IPS-18a (cell line): ENCODE data around the gene MARK3.

Source experiments
- H3K27ac ChIP-seq: one replicate; pipeline ENCODE4 v1.5.1; 2013; ENCODE audit warnings: low read length
- H3K27me3 ChIP-seq: one replicate; pipeline ENCODE4 v1.6.1; 2013; ENCODE audit warnings: mild to moderate bottlenecking, low read length; ENCODE audit not compliant: control insufficient read depth, insufficient read depth
- H3K36me3 ChIP-seq: one replicate; pipeline ENCODE4 v1.6.1; 2013; ENCODE audit warnings: low read depth, low read length; ENCODE audit not compliant: control insufficient read depth
- H3K4me1 ChIP-seq: one replicate; pipeline ENCODE4 v1.6.1; 2013; ENCODE audit warnings: low read depth, low read length; ENCODE audit not compliant: control insufficient read depth
- H3K4me3 ChIP-seq: one replicate; pipeline ENCODE4 v1.5.1; 2013; ENCODE audit warnings: low read length
- H3K9ac ChIP-seq: one replicate; pipeline ENCODE4 v1.6.1; 2013; ENCODE audit warnings: mild to moderate bottlenecking, low read length, moderate library complexity
- H3K9me3 ChIP-seq: one replicate; pipeline ENCODE4 v1.6.1; 2013; ENCODE audit warnings: low read depth, low read length; ENCODE audit not compliant: control insufficient read depth

Gene MARK3

DNA sequence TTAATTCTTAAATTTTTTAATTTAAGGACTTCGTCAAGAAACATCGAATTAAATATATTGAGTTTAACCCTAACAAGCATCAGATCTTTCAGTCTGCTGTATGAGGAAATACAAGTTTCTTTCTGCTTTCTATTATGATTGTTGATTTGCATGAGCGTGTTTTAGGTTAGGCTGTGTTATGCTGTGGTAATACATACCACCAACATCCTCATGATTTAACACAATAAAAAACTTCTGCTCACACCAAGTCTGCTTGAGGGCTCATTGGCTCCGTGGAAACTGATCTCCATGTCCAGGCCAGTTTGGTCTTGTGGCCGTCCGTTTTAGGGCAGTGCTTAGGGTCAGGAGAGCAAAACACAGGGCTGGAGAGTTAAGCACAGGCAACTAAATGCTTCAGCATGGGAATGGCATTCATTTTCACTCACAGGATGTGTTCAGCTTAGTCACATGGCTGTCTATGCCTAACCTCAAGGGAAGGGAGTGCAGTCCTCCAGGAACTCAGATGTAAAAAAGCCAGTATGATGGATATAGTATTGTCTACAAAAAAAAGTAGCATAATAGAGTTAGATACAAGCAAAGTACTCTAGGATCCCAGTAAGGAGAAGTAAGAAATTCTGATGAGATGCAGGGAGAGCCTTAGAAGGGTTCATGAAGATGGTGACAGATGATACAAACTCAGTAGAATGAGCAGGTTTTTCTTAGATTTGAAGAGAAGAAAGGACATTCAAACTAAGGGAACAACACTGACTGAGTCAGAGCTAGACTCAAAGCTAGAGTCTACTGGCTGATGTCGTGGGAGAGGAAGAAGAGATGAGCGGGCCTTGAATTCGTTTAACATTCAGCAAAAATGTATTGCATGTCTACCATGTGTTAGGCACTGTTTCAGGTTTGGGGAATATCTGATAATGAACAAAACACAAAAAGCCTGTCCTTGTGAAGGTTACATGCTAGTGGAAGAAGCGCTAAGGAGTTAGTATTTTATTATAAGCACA, 16.3 kb downstream of the MARK3 start:
- H3K27me3 ChIP-seq = no peaks in the 10 kb centered on the region
- H3K4me1 ChIP-seq = peaks cover 17% of the 10 kb centered on the region
- H3K27ac ChIP-seq = no peak overlapping the region
- H3K36me3 ChIP-seq = no peaks in the 10 kb centered on the region
- H3K9me3 ChIP-seq = no peaks in the 10 kb centered on the region
- no peak overlapping the region for H3K4me3 ChIP-seq
- no peak overlapping the region for H3K9ac ChIP-seq

DNA sequence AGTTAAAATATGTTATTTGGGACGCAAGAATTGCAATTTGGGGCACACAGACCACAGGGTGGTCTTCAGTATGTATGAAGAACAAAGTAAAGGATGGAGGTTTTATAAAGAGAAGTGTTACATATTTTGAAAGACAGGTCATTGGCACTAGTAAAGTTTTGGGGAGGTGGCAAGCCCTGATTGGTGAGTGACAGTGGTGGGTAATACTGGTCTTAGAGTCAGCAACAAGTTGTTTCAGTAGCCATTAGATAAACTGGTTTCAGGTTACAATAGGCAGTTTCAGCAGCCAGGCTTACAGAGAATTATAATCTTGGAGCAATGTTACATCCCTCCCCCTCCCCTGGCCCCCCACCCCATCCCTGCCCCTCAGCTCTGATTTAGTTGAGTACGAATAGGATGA, 17.5 kb downstream of the MARK3 start:
- Histone ChIP-seq H3K4me3 (no peak overlapping the region), H3K27me3 (no peaks in the 10 kb centered on the region), H3K27ac (no peak overlapping the region), H3K4me1 (peaks cover 17% of the 10 kb centered on the region), H3K36me3 (no peaks in the 10 kb centered on the region), H3K9me3 (no peaks in the 10 kb centered on the region), H3K9ac (no peak overlapping the region)

DNA sequence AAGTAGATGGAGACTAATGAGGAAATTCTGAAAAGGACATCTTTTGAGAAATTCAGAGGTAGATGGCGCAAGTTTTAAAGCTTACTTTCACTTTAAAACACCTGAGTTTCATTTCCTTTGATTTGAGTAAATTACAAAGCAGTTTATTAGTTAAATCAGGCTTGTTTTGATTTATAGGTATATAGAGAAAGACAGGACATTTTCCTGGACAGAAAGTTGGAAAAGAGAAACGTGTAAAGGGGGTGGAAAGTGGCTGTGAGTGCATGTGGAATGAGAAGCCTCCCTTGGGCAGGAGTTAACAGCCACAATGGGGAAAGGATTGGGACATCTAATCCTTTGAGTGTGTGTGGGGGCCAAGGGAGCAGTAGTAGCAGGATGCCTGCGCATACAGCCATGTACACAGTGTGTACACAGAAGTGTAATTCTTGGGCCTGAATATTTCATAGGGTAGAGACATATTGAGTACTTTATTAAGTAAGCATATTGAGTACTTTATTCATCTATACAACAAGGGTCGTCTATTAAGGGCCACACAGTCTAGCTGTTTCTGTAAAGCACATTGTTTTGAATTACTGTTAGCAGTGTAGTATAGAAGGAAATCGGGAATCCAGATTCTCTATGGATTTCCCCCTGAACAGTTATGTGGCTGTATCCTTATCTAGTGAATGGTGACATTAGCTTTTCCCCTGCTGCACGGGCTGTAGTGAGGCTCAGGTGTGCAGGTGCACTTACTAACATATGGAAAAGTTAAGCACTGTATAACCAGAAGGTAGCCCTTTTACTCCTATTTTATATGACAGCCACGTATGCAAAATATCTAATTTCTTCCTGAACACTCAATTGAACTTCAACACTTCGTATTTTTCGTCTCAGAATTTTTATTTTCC, 19.1 kb downstream of the MARK3 start:
- peaks cover 14% of the 10 kb centered on the region for H3K4me1 ChIP-seq
- H3K27ac ChIP-seq = no peak overlapping the region
- no peaks in the 10 kb centered on the region for H3K9me3 ChIP-seq
- H3K27me3 ChIP-seq = no peaks in the 10 kb centered on the region
- H3K36me3 ChIP-seq = no peaks in the 10 kb centered on the region
- H3K9ac ChIP-seq = no peak overlapping the region
- no peak overlapping the region for H3K4me3 ChIP-seq

DNA sequence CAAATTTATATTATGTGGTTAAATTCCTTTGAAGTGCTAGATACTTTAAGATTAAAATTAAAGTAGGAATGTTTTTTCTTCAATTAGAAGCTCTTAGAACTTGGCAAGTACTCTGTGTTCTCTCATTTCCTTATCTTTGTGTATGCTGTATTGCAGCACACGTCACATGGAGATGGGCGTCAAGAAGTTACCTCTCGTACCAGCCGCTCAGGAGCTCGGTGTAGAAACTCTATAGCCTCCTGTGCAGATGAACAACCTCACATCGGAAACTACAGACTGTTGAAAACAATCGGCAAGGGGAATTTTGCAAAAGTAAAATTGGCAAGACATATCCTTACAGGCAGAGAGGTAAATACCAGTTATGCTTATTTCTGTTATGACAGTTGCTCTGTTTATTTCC, 19.7 kb downstream of the MARK3 start:
- no peak overlapping the region for H3K4me3 ChIP-seq
- no peak overlapping the region for H3K27ac ChIP-seq
- no peaks in the 10 kb centered on the region for H3K36me3 ChIP-seq
- peaks cover 14% of the 10 kb centered on the region for H3K4me1 ChIP-seq
- H3K9me3 ChIP-seq = no peaks in the 10 kb centered on the region
- H3K9ac ChIP-seq = no peak overlapping the region
- no peaks in the 10 kb centered on the region for H3K27me3 ChIP-seq

DNA sequence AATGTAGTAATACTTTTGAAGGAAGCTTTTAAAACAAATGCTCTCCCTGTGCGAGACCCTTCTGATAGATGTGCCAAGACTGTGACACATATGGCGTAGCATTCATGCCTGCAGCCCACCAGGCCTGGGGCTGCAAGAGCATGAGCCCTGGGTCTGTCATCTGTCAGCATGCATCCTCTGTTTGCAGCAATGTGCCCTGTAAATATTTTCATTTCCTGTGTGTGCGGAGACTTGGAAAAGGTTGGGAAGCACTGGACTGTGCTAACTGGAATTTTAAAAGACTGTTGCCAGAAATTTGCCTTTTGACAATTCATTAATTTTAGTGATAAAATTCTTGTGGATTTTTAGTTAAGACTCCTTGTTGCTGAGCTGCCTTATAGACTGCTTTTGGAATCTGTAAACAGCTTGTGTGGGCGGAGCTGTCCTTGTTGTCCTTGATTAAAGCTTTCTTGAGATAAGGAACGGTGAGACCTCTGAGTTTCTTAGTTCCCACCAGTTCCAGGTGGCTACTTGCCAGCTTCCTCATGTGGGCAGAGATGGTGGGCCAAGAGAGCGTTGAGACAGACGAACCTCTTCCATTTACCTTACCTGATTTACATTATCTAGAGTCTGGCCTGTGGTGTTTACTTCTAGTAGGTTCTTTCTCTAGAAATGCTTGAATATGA, 23.4 kb downstream of the MARK3 start:
- Histone ChIP-seq H3K4me3 (no peak overlapping the region), H3K9me3 (no peaks in the 10 kb centered on the region), H3K27me3 (no peaks in the 10 kb centered on the region), H3K9ac (no peak overlapping the region), H3K27ac (no peak overlapping the region), H3K36me3 (peaks cover 6% of the 10 kb centered on the region), H3K4me1 (no peaks in the 10 kb centered on the region)

DNA sequence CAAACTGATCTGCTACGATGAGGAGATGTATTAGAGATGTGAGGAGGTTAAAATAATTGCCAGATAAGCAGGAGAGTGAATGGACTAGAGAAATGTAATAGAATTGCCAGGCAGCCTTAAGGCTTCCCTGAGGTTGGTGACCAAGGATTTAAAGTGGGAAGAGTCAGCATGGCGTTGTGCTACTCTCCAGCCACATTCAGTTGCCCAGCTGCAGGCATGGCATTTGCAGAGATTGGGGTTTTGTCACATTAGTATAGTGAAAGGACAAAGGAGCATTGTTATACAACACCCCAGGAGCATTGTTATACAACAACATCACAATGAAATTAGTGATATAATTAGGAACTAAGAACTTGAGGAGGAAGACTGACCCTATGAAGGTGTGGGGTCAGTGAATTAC, 31.7 kb downstream of the MARK3 start:
- Histone ChIP-seq H3K9ac (no peak overlapping the region), H3K4me3 (no peak overlapping the region), H3K4me1 (peaks cover 14% of the 10 kb centered on the region), H3K36me3 (peaks cover 8% of the 10 kb centered on the region), H3K9me3 (no peaks in the 10 kb centered on the region), H3K27me3 (no peaks in the 10 kb centered on the region), H3K27ac (no peak overlapping the region)

DNA sequence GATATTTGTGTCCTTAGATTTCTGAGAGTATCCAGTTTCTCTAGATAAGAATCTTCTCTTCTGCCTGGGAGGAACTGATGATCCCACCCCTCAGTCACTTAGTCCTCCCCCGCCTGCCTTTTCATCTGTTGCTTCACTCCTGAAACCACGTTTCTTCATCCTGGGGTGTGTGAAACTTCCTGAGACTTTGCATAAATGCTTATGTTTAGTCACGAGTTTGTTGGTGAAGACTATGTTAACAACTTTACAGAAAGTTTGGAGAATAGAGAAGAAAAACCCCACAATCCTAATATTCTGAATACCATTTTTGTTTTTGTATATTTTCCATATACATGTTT, 33.2 kb downstream of the MARK3 start:
- Histone ChIP-seq H3K36me3 (peaks cover 3% of the 10 kb centered on the region), H3K27ac (no peak overlapping the region), H3K4me3 (no peak overlapping the region), H3K4me1 (peaks cover 14% of the 10 kb centered on the region), H3K9me3 (no peaks in the 10 kb centered on the region), H3K27me3 (no peaks in the 10 kb centered on the region), H3K9ac (no peak overlapping the region)

DNA sequence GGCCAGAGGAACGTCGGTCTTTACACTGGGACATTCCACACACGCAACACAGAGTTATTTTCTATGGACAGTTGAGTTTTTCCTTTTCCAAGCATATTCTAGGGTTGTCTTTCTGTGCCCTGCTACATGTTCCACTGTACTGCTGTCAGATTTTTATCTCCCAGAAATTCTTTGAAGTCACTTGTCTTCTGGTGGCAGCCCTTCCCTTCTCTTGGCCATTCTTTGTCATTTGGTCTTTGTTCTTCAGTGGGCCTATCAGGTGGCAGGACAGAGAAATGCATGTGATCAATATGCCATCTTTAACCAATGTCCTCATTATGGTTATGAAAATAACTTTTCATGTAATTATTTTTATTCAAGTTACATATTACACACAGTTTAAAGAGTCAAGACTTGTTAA, 36.3 kb downstream of the MARK3 start:
- no peaks in the 10 kb centered on the region for H3K36me3 ChIP-seq

DNA sequence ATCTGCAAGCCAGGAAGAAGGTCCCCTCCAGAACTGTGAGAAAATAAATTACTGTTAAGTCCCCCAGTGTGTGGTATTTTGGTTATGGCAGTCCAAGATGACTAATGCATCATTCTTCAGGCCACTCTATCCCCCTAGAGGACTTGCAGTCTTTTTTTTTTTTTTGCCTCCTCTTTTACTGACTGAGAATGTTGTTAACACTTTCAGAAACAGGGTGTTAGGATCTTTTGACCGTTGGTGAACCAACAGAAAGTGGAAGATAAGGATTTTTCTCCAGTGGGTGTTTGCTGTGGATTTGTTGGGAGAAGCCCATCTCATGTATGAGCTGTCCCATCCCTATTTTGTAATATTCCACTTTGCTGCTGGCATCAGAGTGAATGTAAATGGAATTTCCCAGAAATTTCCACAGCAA, 37.8 kb downstream of the MARK3 start:
- no peak overlapping the region for H3K9ac ChIP-seq
- no peak overlapping the region for H3K4me3 ChIP-seq
- H3K27ac ChIP-seq = no peak overlapping the region
- H3K4me1 ChIP-seq = peaks cover 18% of the 10 kb centered on the region
- H3K27me3 ChIP-seq = no peaks in the 10 kb centered on the region
- no peaks in the 10 kb centered on the region for H3K9me3 ChIP-seq
- no peaks in the 10 kb centered on the region for H3K36me3 ChIP-seq

More for the DNA sequence above, 36.3 kb downstream of the MARK3 start:
- peaks cover 22% of the 10 kb centered on the region for H3K4me1 ChIP-seq
- H3K27me3 ChIP-seq = no peaks in the 10 kb centered on the region
- H3K4me3 ChIP-seq = no peak overlapping the region
- no peak overlapping the region for H3K9ac ChIP-seq
- H3K27ac ChIP-seq = no peak overlapping the region
- H3K9me3 ChIP-seq = no peaks in the 10 kb centered on the region

DNA sequence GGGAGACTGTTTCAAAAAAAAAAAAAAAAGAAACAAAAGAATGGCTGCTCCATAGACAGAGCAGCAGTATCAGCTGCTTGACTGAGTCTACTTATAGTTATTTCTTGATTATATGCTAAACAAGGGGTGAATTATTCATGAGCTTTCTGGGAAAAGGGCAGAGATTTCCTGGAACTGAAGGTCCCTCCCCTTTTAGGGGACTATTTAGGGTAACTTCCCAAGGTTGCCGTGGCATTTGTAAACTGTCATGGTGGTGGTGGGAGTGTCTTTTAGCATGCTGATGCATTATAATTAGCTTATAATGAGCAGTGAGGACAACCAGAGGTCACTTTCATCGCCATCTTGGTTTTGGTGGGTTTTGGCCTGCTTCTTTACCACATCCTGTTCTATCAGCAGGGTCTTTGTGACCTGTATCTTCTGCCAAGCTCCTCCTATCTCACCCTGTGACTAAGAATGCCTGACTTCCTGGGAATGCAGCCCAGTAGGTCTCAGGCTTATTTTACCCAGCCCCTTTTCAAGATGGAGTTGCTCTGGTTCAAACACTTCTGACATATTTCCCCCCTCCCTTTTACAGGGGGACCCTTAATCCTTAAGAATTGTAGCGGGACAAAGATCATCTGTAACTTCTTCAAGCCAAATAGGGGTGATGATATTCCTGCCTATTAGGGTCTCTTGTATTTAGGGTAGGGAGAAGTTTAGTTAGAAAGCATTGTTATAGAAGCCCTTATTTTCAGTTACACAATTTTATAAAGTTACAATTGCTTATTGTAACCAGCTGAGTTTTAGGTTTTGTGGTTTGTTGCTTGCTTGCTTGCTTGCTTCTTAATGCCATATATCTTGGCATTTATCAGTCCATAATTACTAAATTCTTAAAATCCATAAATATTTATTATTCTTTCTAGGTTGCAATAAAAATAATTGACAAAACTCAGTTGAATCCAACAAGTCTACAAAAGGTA, 42.5 kb downstream of the MARK3 start:
- Histone ChIP-seq H3K9me3 (no peaks in the 10 kb centered on the region), H3K9ac (no peak overlapping the region), H3K4me1 (peaks cover 18% of the 10 kb centered on the region), H3K27ac (no peak overlapping the region), H3K36me3 (no peaks in the 10 kb centered on the region), H3K27me3 (no peaks in the 10 kb centered on the region), H3K4me3 (no peak overlapping the region)
